ENCODE data around the gene CPM. TPM values are rescaled to one million over a fixed set of nuclear protein-coding genes. Genes with fewer than 3 reads are reported as not detected.

Gene CPM
- total and polyA plus RNA-seq, 10 of the 15 experiments (the other 5 are each of a cell fraction or from before 2014, with no cell fraction given): 0.06 to 1.7 (median 0.41) TPM

DNA sequence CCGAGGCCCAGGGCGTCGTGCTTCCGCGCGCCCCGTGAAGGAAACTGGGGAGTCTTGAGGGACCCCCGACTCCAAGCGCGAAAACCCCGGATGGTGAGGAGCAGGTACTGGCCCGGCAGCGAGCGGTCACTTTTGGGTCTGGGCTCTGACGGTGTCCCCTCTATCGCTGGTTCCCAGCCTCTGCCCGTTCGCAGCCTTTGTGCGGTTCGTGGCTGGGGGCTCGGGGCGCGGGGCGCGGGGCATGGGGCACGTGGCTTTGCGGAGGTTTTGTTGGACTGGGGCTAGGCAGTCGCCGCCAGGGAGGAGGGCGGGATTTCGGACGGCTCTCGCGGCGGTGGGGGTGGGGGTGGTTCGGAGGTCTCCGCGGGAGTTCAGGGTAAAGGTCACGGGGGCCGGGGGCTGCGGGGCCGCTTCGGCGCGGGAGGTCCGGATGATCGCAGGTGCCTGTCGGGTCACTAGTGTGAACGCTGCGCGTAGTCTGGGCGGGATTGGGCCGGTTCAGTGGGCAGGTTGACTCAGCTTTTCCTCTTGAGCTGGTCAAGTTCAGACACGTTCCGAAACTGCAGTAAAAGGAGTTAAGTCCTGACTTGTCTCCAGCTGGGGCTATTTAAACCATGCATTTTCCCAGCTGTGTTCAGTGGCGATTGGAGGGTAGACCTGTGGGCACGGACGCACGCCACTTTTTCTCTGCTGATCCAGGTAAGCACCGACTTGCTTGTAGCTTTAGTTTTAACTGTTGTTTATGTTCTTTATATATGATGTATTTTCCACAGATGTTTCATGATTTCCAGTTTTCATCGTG is 124.4 kb downstream of the CPM start:
- RAD21 ChIA-PET (ENCODE audit: unreplicated experiment): interaction anchor here (0.9 to 3.2 kb wide), 12 partner anchors 9 to 491 kb away, joined by 3 to 25 read pairs (median 4); partner anchors contain the start of gene SLC35E3
- Histone ChIP-seq H3K4me2 (ENCODE audit: control insufficient read depth, insufficient read depth) (peak overlapping the region; percentile 87), H3K36me3 (ENCODE audit: control insufficient read depth in 2 of 2, insufficient read depth in 2 of 2, low read length in 1 of 2) (peaks cover 0 to 11% of the 10 kb centered on the region in 2 experiments; a peak in 1 of 4 replicates), H3K79me2 (ENCODE audit: control insufficient read depth, insufficient read depth, low read length) (peaks cover 55% of the 10 kb centered on the region), H2AFZ (ENCODE audit: control insufficient read depth, low read depth, low read length) (peak overlapping the region; percentile 52), H3K4me1 (ENCODE audit: control insufficient read depth, insufficient read depth, low read length) (no peaks in the 10 kb centered on the region; the same call in 1 of the 2 replicates), H3K9ac (ENCODE audit: control insufficient read depth, insufficient read depth, low read length) (peak overlapping the region; percentile 100), H3K4me3 (peak overlapping the region; percentile 83), H4K20me1 (ENCODE audit: control insufficient read depth, insufficient read depth) (no peaks in the 10 kb centered on the region), H3K27me3 (replicated peaks in 1 of 2; ENCODE audit: control insufficient read depth in 2 of 2, insufficient read depth in 2 of 2, low read length in 1 of 2) (no peaks in the 10 kb centered on the region), H3K9me3 (replicated peaks; ENCODE audit: control insufficient read depth, insufficient read depth, low read length) (peaks cover 2% of the 10 kb centered on the region; the same call in 1 of the 3 replicates), H3K27ac (ENCODE audit: control insufficient read depth, insufficient read depth) (peak overlapping the region; percentile 100)
- intact Hi-C loops (cut with micrococcal nuclease; ENCODE audit: unreplicated experiment): loop anchor here (1.0 to 5.0 kb wide), 6 partner anchors 62 to 476 kb away; partner anchors contain the start of genes MDM1, NUP107, RAP1B and SLC35E3
- WGBS (ENCODE audit: insufficient coverage, insufficient replicate concordance, low lambda C conversion rate, missing lambda C conversion rate): 1% methylated on average over 31 of the region's 61 CpGs
- ATAC-seq (peak; percentile 77), FAIRE-seq (peak; percentile 79), DNase-seq (ENCODE audit: low read depth, low spot score) (peak; percentile 90)
- BruUV-seq (replicated peaks): no TSS peak
- SMC1A ChIA-PET (ENCODE audit: uncharacterized antibody, unreplicated experiment): interaction anchor here (0.7 to 2.4 kb wide), 11 partner anchors 8 to 434 kb away, joined by 3 to 13 read pairs (median 3); partner anchors contain the start of gene SLC35E3
- in situ Hi-C loops (cut with MboI): no loop called here
- POLR2A ChIA-PET: interaction anchor here (0.6 to 2.5 kb wide), 18 partner anchors 8 to 1539 kb away, joined by 3 to 8 read pairs (median 4); partner anchors contain the start of genes CAND1, RAP1B and SLC35E3
- CTCF ChIA-PET: interaction anchor here (0.7 to 2.7 kb wide), 9 partner anchors 10 to 572 kb away, joined by 3 to 17 read pairs (median 3); partner anchors contain the start of gene SLC35E3
- TF ChIP-seq NFYA (IDR thresholded peaks at IDR 0.05; ENCODE audit: borderline replicate concordance, low read depth, low read length) (no peak), SMAD5 (IDR thresholded peaks at IDR 0.05; ENCODE audit: low read depth) (peak; percentile 90), RFX5 (IDR thresholded peaks at IDR 0.05; ENCODE audit: low read depth, low read length) (no peak), ZNF217 (IDR thresholded peaks at IDR 0.05) (no peak), YY1 (IDR thresholded peaks at IDR 0.05; ENCODE audit: low read depth, low read length) (peak; percentile 54; the same call in 1 of the 2 replicates), BMI1 (IDR thresholded peaks at IDR 0.05; ENCODE audit: borderline replicate concordance) (no peak), IRF4 (IDR thresholded peaks at IDR 0.05; ENCODE audit: low read depth, low read length) (peak; percentile 96), SREBF2 (IDR thresholded peaks at IDR 0.05; ENCODE audit: low read length) (no peak)
- TF ChIP-seq, protein P1, sequence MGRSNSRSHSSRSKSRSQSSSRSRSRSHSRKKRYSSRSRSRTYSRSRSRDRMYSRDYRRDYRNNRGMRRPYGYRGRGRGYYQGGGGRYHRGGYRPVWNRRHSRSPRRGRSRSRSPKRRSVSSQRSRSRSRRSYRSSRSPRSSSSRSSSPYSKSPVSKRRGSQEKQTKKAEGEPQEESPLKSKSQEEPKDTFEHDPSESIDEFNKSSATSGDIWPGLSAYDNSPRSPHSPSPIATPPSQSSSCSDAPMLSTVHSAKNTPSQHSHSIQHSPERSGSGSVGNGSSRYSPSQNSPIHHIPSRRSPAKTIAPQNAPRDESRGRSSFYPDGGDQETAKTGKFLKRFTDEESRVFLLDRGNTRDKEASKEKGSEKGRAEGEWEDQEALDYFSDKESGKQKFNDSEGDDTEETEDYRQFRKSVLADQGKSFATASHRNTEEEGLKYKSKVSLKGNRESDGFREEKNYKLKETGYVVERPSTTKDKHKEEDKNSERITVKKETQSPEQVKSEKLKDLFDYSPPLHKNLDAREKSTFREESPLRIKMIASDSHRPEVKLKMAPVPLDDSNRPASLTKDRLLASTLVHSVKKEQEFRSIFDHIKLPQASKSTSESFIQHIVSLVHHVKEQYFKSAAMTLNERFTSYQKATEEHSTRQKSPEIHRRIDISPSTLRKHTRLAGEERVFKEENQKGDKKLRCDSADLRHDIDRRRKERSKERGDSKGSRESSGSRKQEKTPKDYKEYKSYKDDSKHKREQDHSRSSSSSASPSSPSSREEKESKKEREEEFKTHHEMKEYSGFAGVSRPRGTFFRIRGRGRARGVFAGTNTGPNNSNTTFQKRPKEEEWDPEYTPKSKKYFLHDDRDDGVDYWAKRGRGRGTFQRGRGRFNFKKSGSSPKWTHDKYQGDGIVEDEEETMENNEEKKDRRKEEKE (IDR thresholded peaks at IDR 0.05): 0 out of 2 replicates have a peak, but pooled peaks have one; percentile 11
- TF ChIP-seq, protein P2, sequence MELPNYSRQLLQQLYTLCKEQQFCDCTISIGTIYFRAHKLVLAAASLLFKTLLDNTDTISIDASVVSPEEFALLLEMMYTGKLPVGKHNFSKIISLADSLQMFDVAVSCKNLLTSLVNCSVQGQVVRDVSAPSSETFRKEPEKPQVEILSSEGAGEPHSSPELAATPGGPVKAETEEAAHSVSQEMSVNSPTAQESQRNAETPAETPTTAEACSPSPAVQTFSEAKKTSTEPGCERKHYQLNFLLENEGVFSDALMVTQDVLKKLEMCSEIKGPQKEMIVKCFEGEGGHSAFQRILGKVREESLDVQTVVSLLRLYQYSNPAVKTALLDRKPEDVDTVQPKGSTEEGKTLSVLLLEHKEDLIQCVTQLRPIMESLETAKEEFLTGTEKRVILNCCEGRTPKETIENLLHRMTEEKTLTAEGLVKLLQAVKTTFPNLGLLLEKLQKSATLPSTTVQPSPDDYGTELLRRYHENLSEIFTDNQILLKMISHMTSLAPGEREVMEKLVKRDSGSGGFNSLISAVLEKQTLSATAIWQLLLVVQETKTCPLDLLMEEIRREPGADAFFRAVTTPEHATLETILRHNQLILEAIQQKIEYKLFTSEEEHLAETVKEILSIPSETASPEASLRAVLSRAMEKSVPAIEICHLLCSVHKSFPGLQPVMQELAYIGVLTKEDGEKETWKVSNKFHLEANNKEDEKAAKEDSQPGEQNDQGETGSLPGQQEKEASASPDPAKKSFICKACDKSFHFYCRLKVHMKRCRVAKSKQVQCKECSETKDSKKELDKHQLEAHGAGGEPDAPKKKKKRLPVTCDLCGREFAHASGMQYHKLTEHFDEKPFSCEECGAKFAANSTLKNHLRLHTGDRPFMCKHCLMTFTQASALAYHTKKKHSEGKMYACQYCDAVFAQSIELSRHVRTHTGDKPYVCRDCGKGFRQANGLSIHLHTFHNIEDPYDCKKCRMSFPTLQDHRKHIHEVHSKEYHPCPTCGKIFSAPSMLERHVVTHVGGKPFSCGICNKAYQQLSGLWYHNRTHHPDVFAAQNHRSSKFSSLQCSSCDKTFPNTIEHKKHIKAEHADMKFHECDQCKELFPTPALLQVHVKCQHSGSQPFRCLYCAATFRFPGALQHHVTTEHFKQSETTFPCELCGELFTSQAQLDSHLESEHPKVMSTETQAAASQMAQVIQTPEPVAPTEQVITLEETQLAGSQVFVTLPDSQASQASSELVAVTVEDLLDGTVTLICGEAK (IDR thresholded peaks at IDR 0.05; ENCODE audit: borderline replicate concordance): no peak
- TF ChIP-seq, protein P3, sequence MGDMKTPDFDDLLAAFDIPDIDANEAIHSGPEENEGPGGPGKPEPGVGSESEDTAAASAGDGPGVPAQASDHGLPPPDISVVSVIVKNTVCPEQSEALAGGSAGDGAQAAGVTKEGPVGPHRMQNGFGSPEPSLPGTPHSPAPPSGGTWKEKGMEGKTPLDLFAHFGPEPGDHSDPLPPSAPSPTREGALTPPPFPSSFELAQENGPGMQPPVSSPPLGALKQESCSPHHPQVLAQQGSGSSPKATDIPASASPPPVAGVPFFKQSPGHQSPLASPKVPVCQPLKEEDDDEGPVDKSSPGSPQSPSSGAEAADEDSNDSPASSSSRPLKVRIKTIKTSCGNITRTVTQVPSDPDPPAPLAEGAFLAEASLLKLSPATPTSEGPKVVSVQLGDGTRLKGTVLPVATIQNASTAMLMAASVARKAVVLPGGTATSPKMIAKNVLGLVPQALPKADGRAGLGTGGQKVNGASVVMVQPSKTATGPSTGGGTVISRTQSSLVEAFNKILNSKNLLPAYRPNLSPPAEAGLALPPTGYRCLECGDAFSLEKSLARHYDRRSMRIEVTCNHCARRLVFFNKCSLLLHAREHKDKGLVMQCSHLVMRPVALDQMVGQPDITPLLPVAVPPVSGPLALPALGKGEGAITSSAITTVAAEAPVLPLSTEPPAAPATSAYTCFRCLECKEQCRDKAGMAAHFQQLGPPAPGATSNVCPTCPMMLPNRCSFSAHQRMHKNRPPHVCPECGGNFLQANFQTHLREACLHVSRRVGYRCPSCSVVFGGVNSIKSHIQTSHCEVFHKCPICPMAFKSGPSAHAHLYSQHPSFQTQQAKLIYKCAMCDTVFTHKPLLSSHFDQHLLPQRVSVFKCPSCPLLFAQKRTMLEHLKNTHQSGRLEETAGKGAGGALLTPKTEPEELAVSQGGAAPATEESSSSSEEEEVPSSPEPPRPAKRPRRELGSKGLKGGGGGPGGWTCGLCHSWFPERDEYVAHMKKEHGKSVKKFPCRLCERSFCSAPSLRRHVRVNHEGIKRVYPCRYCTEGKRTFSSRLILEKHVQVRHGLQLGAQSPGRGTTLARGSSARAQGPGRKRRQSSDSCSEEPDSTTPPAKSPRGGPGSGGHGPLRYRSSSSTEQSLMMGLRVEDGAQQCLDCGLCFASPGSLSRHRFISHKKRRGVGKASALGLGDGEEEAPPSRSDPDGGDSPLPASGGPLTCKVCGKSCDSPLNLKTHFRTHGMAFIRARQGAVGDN (IDR thresholded peaks at IDR 0.05): peak; percentile 63

All from GM12878 (cell line).